Measurements from ENCODE around the gene TICAM2. TPM values are rescaled to one million over a fixed set of nuclear protein-coding genes. Genes with fewer than 3 reads are reported as not detected.
A peak's percentile ranks its signal among the peaks of the same experiment; 100 is the strongest.

TICAM2 gene
- polyA plus RNA-seq, 1 donor (not counting 4 experiments of a cell fraction or from before 2014, with no cell fraction given), result not detected

- no peak for FAIRE-seq
Measured at GRCh38 chr5:115544043-115544435, 58.2 kb downstream of the TICAM2 start.

DNA sequence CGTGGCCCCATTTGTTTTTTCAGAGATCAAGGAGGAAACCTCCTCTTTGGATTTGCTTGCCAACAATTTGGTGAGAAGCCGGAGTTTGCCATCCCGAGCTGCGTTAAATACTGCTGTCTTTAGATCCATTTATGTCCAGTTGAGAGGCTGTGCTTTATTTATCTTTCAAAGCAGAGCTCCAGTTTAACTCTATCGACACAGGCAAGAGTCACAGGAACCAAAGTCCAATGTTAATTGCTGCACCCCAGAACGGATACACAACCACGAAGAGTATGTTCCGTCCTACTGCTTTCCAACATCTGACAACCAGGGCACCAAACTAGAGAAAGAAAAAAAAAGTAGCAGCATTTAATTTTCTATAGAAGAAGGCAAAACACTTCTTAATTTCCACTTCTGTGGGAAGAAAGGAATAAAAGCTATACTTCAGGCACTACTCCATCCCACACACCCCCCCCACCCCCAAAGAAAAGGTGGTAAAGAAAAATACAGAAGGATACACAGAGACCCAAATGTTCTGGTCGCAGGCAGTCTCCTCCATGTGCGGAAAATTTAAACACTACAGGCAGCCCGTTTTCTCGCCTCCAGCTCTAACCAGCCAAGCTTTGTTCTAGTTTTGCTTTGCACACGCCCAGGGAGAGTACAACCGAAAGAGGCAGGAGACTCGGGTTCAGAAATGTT, 58.8 kb downstream of the TICAM2 start:
- DNase-seq (ENCODE audit: low read depth, low spot score), result no peak
- peaks cover 3% of the 10 kb centered on the region for H4K20me1 ChIP-seq (ENCODE audit: control insufficient read depth, extremely low read depth, insufficient read depth, low read length)
- FAIRE-seq, result peak; percentile 53
- H3K9ac ChIP-seq (ENCODE audit: control insufficient read depth, extremely low read depth, insufficient read depth, low read length), result peak overlapping the region; percentile 91
- H3K27ac ChIP-seq (ENCODE audit: control insufficient read depth, insufficient read depth, low read length), result peak overlapping the region; percentile 89
- dilution Hi-C loops (cut with MboI; ENCODE audit: extremely low pct_ligation_motif_present, low sequenced_read_pairs), result no loop called here
- peaks cover 16% of the 10 kb centered on the region for H3K4me1 ChIP-seq (ENCODE audit: control insufficient read depth, extremely low read depth, insufficient read depth, low read length)
- no peaks in the 10 kb centered on the region for H3K27me3 ChIP-seq (ENCODE audit: control insufficient read depth, extremely low read depth, insufficient read depth, low read length)
- peak overlapping the region; percentile 85 for H3K4me2 ChIP-seq (ENCODE audit: control insufficient read depth, extremely low read depth, insufficient read depth, low read depth, low read length)
- H3K4me3 ChIP-seq (ENCODE audit: control insufficient read depth in 2 of 3, extremely low read depth in 1 of 3, insufficient read depth in 2 of 3, low read depth in 1 of 3, low read length in 3 of 3), result peak overlapping the region; percentile 81 to 93 (median 92)
- H3K79me2 ChIP-seq (ENCODE audit: control insufficient read depth, insufficient read depth, low read length), result peaks cover 56% of the 10 kb centered on the region
- no peak overlapping the region for H2AFZ ChIP-seq (ENCODE audit: control insufficient read depth, low read length)
- no peaks in the 10 kb centered on the region for H3K36me3 ChIP-seq (ENCODE audit: control insufficient read depth in 2 of 2, extremely low read depth in 1 of 2, insufficient read depth in 2 of 2, low read length in 2 of 2)
- H3K9me3 ChIP-seq (ENCODE audit: control insufficient read depth, low read depth, low read length), result no peaks in the 10 kb centered on the region
- H3K9me1 ChIP-seq (ENCODE audit: control insufficient read depth, extremely low read depth, insufficient read depth, low read length), result no peaks in the 10 kb centered on the region
- TF ChIP-seq, protein P1, sequence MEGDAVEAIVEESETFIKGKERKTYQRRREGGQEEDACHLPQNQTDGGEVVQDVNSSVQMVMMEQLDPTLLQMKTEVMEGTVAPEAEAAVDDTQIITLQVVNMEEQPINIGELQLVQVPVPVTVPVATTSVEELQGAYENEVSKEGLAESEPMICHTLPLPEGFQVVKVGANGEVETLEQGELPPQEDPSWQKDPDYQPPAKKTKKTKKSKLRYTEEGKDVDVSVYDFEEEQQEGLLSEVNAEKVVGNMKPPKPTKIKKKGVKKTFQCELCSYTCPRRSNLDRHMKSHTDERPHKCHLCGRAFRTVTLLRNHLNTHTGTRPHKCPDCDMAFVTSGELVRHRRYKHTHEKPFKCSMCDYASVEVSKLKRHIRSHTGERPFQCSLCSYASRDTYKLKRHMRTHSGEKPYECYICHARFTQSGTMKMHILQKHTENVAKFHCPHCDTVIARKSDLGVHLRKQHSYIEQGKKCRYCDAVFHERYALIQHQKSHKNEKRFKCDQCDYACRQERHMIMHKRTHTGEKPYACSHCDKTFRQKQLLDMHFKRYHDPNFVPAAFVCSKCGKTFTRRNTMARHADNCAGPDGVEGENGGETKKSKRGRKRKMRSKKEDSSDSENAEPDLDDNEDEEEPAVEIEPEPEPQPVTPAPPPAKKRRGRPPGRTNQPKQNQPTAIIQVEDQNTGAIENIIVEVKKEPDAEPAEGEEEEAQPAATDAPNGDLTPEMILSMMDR (optimal IDR thresholded peaks at IDR 0.05 in 1 of 3, IDR thresholded peaks at IDR 0.05 in 1 of 3, conservative IDR thresholded peaks at IDR 0.05 in 1 of 3; ENCODE audit: extremely low read depth in 1 of 3, insufficient read depth in 2 of 3, low read length in 3 of 3), result no peak
- no peak for TF ChIP-seq EZH2 (IDR thresholded peaks at IDR 0.05; ENCODE audit: low read length)

More at GRCh38 chr5:115544043-115544435, 58.2 kb downstream of the TICAM2 start:
- Histone ChIP-seq H3K4me1 (ENCODE audit: control insufficient read depth, extremely low read depth, insufficient read depth, low read length) (peaks cover 16% of the 10 kb centered on the region), H3K9me3 (ENCODE audit: control insufficient read depth, low read depth, low read length) (no peaks in the 10 kb centered on the region), H3K36me3 (ENCODE audit: control insufficient read depth in 2 of 2, extremely low read depth in 1 of 2, insufficient read depth in 2 of 2, low read length in 2 of 2) (no peaks in the 10 kb centered on the region), H3K79me2 (ENCODE audit: control insufficient read depth, insufficient read depth, low read length) (peaks cover 51% of the 10 kb centered on the region), H3K27me3 (ENCODE audit: control insufficient read depth, extremely low read depth, insufficient read depth, low read length) (no peaks in the 10 kb centered on the region), H3K9me1 (ENCODE audit: control insufficient read depth, extremely low read depth, insufficient read depth, low read length) (no peaks in the 10 kb centered on the region), H3K4me3 (ENCODE audit: control insufficient read depth in 2 of 3, extremely low read depth in 1 of 3, insufficient read depth in 2 of 3, low read depth in 1 of 3, low read length in 3 of 3) (peak overlapping the region; percentile 81 to 93 (median 92)), H3K27ac (ENCODE audit: control insufficient read depth, insufficient read depth, low read length) (peak overlapping the region; percentile 89), H3K4me2 (ENCODE audit: control insufficient read depth, extremely low read depth, insufficient read depth, low read depth, low read length) (peak overlapping the region; percentile 85), H2AFZ (ENCODE audit: control insufficient read depth, low read length) (peak overlapping the region; percentile 60), H3K9ac (ENCODE audit: control insufficient read depth, extremely low read depth, insufficient read depth, low read length) (peak overlapping the region; percentile 91), H4K20me1 (ENCODE audit: control insufficient read depth, extremely low read depth, insufficient read depth, low read length) (peaks cover 3% of the 10 kb centered on the region)
- dilution Hi-C loops (cut with MboI; ENCODE audit: extremely low pct_ligation_motif_present, low sequenced_read_pairs), result no loop called here
- TF ChIP-seq, protein P1 (optimal IDR thresholded peaks at IDR 0.05 in 1 of 3, IDR thresholded peaks at IDR 0.05 in 1 of 3, conservative IDR thresholded peaks at IDR 0.05 in 1 of 3; ENCODE audit: extremely low read depth in 1 of 3, insufficient read depth in 2 of 3, low read length in 3 of 3), result no peak
- no peak for TF ChIP-seq EZH2 (IDR thresholded peaks at IDR 0.05; ENCODE audit: low read length)
- DNase-seq (ENCODE audit: low read depth, low spot score), result no peak

All from keratinocyte (primary cell).